Measurements from ENCODE around the gene DNAJB1. TPM values are rescaled to one million over a fixed set of nuclear protein-coding genes. Genes with fewer than 3 reads are reported as not detected.
A peak's percentile ranks its signal among the peaks of the same experiment; 100 is the strongest.

DNAJB1 gene
- total and polyA plus RNA-seq, 2 experiments from 2014 or later, result 41.8 to 82.8 TPM

DNA sequence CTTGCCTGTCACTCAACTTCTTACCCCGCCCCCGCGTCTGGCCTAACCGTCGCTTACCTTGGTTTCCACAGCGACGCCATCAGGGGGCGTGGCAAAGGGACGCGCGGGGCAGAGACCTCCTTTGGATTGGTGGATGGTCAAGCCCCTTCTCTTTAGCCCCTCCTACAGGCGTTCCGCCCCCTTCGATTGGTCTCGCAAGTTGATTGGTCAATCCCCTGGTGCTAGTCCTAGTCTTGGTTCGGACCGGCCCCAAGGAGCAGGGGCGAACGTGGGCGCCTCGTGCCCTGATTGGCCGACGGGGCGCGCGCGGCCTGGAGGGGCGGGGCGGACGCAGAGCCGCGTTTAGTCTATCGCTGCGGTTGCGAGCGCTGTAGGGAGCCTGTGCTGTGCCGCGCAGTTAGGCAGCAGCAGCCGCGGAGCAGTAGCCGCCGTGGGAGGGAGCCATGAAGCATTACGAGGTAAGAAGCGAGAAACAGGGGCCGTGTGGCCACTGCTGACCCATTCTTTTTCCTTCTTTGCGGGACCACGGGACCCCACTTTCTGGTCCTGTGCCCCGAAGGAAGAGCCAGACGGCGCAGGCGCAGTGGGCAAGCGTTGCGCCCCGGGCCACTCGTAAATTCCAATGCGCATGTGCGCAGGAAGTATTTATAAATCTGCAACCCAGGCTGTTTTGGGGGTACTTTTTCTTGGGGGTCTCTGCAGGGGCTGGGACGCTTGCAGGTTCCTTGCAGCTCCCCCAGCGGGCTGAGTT lies 11.2 kb upstream of the DNAJB1 start, which contains the start of gene TECR:
TECR (plus strand) TSS at position 341 of the 751 bp plus-strand sequence; CDS start at position 444, 103 bp downstream.
- H3K4me1 ChIP-seq (ENCODE audit: low read depth), result peaks cover 4% of the 10 kb centered on the region
- no peaks in the 10 kb centered on the region for H3K27me3 ChIP-seq
- no peaks in the 10 kb centered on the region for H3K9me3 ChIP-seq (ENCODE audit: low read depth)
- peak within 1 kb of the TSS; percentile 63 for H3K4me3 ChIP-seq
- H3K36me3 ChIP-seq, result no peaks in the 10 kb centered on the region
- DNase-seq (ENCODE audit: low read depth in 1 of 2, low spot score in 1 of 2), result peak; percentile 100
- TF ChIP-seq, protein P1, sequence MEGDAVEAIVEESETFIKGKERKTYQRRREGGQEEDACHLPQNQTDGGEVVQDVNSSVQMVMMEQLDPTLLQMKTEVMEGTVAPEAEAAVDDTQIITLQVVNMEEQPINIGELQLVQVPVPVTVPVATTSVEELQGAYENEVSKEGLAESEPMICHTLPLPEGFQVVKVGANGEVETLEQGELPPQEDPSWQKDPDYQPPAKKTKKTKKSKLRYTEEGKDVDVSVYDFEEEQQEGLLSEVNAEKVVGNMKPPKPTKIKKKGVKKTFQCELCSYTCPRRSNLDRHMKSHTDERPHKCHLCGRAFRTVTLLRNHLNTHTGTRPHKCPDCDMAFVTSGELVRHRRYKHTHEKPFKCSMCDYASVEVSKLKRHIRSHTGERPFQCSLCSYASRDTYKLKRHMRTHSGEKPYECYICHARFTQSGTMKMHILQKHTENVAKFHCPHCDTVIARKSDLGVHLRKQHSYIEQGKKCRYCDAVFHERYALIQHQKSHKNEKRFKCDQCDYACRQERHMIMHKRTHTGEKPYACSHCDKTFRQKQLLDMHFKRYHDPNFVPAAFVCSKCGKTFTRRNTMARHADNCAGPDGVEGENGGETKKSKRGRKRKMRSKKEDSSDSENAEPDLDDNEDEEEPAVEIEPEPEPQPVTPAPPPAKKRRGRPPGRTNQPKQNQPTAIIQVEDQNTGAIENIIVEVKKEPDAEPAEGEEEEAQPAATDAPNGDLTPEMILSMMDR (IDR thresholded peaks at IDR 0.05; ENCODE audit: low read depth, low read length), result no peak
- peak within 1 kb of the TSS; percentile 67 for H3K27ac ChIP-seq

DNA sequence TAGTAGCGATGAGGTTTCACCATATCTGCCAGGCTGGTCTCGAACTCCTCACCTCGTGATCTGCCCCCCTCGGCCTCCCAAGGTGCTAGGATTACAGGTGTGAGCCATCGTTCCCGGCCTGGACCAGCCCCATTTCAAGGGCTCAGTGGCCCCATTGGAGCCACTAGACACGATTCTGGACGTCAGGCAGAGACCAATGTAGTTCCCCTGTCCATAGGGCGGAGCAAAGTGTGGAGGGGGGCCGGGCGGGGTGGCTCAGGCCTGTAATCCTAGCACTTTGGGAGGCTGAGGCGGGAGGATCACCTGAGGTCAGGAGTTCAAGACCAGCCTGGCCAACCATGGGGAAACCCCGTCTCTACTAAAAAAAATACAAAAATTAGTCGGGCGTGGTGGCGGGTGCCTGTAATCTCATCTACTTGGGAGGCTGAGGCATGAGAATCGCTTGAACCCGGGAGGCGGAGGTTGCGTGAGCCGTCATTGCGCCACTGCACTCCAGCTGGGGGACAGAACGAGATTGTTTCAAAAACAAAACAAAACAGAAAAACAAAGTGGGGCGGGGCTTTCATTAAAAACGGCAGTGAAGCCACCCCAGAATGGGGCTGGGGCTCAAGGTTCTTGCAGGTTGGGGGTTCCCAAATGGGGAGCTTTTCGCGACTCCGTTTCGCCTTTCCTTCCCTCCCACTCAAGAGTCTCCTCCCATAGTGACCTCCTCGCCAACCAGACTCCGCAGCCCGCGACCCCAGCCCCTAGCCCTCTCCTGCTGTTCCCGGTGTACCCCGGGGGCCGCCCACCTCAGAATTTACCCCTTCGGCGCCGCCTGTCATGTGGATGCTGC lies 10.4 kb upstream of the DNAJB1 start:
- DNase-seq (ENCODE audit: low read depth in 1 of 2, low spot score in 1 of 2), result no peak
- H3K27me3 ChIP-seq, result no peaks in the 10 kb centered on the region
- H3K4me1 ChIP-seq (ENCODE audit: low read depth), result peaks cover 4% of the 10 kb centered on the region
- H3K27ac ChIP-seq, result no peak overlapping the region
- H3K9me3 ChIP-seq (ENCODE audit: low read depth), result no peaks in the 10 kb centered on the region
- no peaks in the 10 kb centered on the region for H3K36me3 ChIP-seq
- H3K4me3 ChIP-seq, result peak overlapping the region; percentile 30
- TF ChIP-seq, protein P1 (IDR thresholded peaks at IDR 0.05; ENCODE audit: low read depth, low read length), result no peak

DNA sequence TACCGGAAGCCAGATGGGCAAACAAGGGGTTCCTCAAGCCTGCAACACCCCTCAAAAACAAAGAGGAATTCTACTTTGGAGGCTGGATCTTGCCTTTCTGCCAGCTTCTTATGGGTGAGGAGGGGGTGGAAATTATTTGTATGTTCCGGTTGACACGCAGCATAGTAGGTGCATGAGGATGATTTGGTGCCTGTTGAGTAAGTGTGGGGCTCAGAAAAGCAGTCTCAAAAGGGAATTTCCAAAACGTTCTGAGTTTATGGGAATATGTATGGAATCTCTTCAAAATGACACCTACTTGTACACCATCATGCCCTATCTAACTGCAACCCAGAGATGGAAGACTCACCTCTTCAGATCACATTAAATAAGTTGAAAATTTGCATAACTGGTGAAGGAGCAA lies 8.2 kb upstream of the DNAJB1 start:
- H3K4me3 ChIP-seq, result no peak overlapping the region
- no peak for DNase-seq (ENCODE audit: low read depth in 1 of 2, low spot score in 1 of 2)
- H3K27ac ChIP-seq, result no peak overlapping the region
- no peaks in the 10 kb centered on the region for H3K27me3 ChIP-seq
- TF ChIP-seq, protein P1 (IDR thresholded peaks at IDR 0.05; ENCODE audit: low read depth, low read length), result no peak
- H3K4me1 ChIP-seq (ENCODE audit: low read depth), result peaks cover 4% of the 10 kb centered on the region
- no peaks in the 10 kb centered on the region for H3K9me3 ChIP-seq (ENCODE audit: low read depth)
- H3K36me3 ChIP-seq, result no peaks in the 10 kb centered on the region

DNA sequence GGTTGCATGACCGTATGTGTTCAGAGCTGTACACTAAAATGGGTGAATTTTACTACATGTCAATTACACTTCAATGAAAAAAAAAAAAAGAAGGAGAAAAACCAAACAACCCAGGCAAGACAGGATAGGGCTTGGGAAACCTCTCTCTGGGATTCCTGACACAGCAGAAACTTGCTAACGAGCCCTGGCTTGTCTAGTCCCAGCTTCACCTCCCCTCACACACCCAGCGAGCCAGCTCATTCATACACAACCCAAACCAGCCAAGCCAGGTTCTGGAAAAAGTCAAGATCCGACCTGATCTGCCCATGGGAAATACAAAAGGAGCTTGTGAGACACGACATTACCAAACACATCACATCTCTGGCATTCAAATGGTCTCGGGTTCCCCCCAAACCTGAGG lies 7.5 kb upstream of the DNAJB1 start:
- Histone ChIP-seq H3K27ac (no peak overlapping the region), H3K27me3 (no peaks in the 10 kb centered on the region), H3K9me3 (ENCODE audit: low read depth) (no peaks in the 10 kb centered on the region), H3K4me3 (no peak overlapping the region), H3K4me1 (ENCODE audit: low read depth) (peaks cover 4% of the 10 kb centered on the region), H3K36me3 (no peaks in the 10 kb centered on the region)
- no peak for DNase-seq (ENCODE audit: low read depth in 1 of 2, low spot score in 1 of 2)
- TF ChIP-seq, protein P1 (IDR thresholded peaks at IDR 0.05; ENCODE audit: low read depth, low read length), result no peak

DNA sequence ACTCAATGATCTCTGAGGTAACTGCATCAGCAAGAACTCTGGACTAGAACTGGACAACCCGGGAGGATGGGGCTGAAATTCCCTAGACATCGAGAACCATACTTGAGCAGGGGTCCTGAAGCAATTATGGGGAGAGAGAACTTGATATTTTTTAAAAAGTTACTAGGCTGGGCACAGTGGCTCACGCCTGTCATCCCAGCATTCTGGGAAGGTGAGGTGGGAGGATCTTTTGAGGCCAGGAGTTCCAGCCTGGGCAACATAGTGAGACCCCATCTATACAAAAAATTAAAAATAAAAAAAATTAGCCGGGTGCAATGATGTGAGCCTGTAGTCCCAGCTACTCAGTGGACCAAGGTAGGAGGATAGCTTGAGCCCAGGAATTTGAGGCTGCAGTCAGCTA lies 2.3 kb upstream of the DNAJB1 start:
- Histone ChIP-seq H3K36me3 (peaks cover 8% of the 10 kb centered on the region), H3K4me1 (ENCODE audit: low read depth) (peaks cover 10% of the 10 kb centered on the region), H3K27me3 (no peaks in the 10 kb centered on the region), H3K4me3 (no peak overlapping the region), H3K9me3 (ENCODE audit: low read depth) (no peaks in the 10 kb centered on the region), H3K27ac (no peak overlapping the region)
- DNase-seq (ENCODE audit: low read depth in 1 of 2, low spot score in 1 of 2), result no peak
- TF ChIP-seq, protein P1 (IDR thresholded peaks at IDR 0.05; ENCODE audit: low read depth, low read length), result no peak
